ENCODE data around the gene DDHD1.
"Not testable (repeated sequence)": the region's sequence is repeated elsewhere in the genome, so short reads cannot be mapped to it uniquely, and the experiment has no call there.

DDHD1 gene

DNA sequence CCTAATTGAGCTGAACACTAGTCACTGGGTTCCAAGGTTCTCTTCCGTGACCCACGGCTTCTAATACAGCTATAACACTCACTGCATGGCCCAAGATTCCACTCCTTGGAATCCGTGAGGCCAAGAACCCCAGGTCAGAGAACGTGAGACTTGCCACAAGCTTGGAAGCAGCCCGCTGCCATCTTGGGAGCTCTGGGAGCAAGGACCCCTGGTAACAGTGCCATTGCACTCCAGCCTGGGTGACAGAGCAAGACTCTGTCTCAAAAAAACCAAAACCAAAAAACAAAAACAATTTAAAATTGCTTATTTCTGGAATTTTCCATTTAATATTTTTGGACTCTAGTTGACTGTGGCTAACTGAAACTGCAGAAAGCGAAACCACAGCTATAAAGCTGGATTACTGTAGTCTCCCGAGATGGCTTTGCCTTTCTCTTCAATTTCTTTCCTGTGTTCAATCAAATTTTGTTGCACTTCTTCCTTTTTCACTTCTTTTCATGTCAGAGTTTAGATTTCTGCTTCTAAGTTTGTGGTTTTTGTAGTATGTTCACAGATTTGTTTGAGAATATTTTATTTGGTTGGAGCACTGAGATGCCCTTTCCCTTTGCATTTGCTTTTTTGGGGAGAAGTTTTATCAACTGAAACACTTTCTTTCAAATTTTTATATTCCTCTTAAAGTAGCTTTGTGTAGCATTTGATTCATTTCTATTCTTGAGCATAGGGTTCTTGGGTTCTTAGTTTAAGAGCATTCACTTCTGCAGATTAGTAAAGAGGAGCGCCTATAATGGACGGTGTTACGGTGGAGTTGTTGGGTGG is 44.6 kb downstream of the DDHD1 start:
- no peak for DNase-seq (ENCODE audit: low read depth in 2 of 2)

DNA sequence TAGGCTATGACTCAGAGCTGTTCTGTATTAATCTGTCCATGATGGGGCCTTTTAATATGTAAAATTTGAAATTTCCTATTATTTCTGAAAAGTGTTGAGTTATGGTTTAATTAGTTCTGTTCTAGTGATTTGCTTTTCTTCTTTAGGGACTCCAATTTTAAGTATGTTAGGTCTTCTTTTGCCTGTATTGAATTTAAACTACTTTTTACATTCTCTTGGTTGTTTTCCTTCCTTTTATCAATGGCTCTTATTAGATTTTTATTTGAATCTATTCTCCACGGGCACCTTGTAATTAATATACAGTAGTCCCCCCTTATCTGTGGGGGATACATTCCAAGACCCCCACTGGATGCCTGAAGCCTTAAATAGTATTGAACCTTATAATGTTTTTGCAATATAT is 46.4 kb downstream of the DDHD1 start:
- DNase-seq (ENCODE audit: low read depth in 2 of 2) = no peak

DNA sequence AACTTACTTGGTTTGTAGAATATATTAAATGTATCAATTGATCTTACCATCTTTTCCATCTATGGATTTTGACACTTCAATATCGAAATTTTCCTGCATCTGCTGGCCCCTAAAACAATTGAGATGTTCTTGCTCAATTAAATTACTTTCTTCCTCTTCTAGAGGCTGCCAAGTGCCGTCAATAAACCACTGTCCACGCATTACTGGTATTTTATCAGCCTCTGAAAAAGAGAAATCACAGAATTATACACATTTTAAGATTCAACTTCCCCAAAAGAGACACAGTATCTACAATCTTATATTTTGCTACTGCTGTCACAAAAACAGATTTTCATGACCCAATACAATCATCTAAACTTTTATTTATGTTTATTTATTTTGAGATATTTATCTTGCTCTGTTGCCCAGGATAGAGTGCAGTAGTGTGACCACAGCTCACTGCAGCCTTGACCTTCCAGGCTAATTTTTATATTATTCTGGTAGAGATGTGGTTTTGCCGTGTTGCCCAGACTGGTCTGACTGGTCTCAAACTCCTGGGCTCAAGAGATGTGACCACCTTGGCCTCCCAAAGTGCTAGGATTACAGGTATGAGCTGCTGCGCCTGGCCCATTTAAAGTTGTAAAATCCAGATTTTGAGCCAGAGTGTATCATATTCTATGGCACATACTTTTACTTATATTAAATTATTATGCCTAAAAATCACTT is 49.3 kb downstream of the DDHD1 start:
- no peak for DNase-seq (ENCODE audit: low read depth in 2 of 2)

DNA sequence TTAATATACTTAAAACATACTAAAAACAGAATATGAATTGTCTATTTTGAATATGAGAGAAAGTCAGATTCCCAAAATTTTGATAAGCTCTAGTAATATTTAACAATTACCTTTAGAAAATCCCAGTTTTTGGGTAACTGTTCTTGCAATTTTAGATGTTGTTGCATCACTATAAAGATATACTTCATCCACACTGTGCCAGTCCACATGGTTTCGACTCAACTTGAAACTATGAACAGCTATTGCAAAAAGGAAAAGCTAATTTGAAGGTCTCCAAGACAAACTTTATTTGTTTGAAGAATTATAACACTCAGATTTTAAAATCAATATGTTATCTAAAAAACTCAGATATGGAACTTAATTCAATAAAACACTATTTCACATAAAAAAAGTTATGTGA is 59.9 kb downstream of the DDHD1 start:
- DNase-seq (ENCODE audit: low read depth in 2 of 2) = no peak

DNA sequence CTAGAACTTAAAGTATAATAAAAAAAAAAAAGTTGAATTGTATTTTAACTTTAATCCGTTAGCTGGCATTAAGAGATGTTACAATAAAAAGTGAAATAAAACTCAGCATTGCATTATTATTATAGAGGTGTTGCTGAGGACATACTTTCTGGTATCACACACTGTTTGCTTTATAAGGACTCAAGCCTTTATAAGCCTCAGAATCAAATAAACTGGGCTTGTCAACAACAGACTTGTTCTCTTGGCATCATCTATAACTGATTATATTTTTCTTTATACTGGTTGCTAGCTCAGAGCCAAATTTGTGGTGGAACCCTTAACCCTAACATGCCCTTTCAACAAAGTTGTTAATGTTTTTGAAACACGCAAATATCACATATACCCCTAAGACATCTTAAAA is 62.3 kb downstream of the DDHD1 start:
- no peak for DNase-seq (ENCODE audit: low read depth in 2 of 2)

DNA sequence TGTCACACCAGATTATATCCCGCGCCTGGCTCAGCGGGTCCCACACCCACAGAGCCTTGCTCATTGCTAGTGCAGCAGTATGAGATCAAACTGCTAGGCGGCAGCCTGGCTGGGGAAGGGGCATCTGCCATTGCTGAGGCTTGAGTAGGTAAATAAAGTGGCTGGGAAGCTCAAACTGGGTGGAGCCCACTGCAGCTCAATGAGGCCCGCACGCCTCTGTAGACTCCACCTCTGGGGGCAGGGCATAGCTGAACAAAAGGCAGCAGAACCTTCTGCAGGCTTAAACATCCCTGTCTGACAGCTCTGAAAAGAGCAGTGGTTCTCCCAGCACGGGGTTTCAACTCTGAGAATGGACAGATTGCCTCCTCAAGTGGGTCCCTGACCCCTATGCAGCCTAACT is 68.2 kb downstream of the DDHD1 start:
- not testable (repeated sequence) for DNase-seq (ENCODE audit: low read depth in 2 of 2)

DNA sequence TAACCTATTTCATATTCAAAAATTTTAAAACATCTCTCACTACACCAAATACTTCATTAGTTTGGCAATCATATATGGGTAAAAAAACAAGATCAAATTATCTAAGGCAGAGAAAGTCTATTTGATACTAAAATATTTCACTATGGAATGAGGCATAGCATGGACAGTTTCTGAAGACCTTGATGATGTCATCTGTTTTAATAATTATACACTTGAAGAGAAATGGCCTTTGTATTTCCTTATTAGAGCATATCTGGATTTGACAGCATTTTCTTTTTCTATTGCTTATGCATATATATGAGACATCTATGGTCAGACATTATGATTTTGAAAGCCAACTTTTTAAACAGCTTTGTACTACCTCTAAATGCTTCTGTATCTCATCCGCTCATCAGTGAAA is 88.6 kb downstream of the DDHD1 start:
- DNase-seq (ENCODE audit: low read depth in 2 of 2) = no peak

DNA sequence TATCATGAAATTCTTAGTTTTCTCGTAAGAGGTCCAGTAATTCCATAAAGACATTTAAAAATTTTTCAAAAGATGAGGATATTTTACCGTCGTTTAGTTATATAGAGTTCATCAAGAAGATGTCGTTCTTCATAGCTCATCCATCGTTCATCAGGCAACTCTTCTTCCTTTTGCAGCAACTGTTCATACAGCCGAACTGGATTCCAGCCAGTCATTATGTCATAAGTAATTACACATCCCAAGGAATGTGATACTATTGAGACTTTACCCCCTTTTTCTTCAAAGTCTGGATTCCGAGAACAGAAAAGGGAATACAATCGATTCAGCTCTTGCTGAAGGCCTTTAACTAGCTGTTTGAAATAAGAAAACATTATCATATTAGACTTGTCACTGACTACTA is 90.3 kb downstream of the DDHD1 start:
- no peak for DNase-seq (ENCODE audit: low read depth in 2 of 2)

DNA sequence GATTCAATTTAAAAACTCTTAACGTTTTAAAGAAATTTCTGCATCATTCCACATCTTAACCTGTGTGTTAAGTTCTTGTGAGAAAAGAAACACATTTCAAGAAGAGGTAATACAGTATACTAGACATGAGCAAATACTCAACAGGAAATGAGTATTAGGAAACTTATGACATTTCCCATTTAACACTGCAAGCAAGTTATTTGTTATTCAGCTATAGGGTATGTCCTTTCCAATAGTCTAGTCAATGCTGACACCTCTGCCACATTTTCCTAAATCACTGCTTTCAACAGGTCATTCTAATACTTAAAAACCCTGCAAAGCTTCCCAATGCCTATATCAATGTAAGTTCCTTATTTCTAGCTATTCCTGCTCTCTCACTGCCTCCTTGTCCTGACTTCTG is 93.1 kb downstream of the DDHD1 start:
- DNase-seq (ENCODE audit: low read depth in 2 of 2) = no peak

DNA sequence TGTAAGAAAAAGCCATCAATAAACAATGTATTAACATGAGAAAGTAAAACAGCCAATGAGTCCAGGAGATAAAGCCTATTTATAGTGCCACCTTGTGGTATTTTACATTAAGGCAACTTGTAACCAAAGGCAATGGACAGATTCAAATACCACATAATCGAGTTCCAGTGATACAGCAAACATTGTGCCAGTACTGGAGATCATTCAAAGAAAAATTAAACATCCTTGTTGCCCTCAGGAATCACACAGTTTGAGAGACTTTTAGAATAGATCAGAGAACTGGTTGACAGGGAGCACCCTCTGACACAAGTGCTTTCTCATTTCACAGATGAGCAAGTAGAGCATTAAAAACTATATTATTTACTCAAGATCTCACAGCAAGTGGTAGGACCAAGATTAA is 98.1 kb downstream of the DDHD1 start:
- no peak for DNase-seq (ENCODE audit: low read depth in 2 of 2)

DNA sequence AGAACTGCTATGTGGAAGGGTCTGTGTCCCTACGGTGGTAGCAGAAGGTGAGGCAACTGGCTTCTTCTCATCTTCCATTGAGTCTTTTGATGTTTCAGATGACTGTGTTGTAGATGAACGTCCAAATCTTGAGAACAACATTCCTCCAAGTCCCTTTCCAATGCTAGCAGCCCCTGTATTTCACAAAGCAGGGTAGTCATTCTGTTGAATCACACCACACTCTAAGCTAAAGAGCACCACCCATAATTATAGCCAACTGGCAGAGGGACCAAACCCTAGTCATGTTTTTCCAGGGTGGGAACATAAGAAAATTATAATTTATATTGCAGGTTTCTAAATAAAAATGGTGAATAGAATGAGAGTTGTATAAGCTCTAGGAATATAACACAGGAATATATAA is 98.7 kb downstream of the DDHD1 start:
- no peak for DNase-seq (ENCODE audit: low read depth in 2 of 2)

DNA sequence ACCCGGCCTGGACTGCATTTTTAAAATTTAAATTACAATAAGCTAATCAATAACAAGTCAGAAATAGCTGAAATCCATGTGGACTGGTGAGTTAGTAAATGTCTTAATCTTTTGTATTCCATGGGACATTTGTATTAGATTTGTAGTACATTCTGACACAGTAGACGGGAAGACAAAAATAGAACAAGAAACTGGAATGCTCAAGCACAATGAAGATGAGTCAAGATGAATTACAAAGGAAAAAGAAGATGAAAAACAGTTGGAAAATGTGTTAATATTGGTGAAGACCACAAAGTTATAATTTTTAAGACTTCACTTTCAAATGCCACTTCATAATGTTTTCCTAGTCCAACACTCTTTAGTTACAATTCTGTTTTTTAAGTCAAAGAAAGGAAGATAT is 104.5 kb downstream of the DDHD1 start:
- no peak for DNase-seq (ENCODE audit: low read depth in 2 of 2)

DNA sequence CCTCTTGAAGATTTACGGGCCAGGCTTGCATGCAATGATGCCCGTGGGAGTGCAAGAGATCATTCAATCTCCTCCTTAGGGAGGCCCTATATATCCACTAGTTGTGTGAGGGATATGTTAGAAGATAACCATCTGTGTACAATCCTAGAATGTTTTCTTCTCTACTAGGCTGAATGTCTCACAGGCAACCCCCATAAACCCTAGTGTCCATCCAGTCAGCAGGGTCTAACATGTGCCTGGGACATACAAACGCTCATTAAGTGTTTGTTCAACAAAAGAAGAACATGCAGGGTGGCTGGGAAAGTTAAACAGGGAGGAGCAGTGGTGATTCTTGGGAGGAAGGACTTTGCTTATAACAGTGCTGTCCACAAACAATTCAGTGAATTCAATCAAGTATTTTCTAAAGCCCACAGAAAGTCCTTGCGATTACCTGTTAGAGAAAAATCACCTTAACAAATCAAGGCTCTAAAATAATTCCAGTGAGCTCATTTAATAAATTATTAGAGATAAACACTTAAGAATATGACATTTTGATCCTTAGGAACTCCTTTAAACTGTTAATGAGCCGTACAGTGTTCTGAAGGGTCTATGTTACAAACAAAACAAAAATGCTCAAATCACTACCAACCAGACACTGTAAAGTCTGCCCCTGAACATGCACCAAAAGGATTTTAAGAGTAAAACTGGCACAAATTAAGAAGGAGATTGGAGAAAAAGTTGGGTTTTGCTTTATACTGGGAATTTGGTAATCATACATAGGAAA is 105.6 kb downstream of the DDHD1 start:
- DNase-seq (ENCODE audit: low read depth in 2 of 2) = no peak

DNA sequence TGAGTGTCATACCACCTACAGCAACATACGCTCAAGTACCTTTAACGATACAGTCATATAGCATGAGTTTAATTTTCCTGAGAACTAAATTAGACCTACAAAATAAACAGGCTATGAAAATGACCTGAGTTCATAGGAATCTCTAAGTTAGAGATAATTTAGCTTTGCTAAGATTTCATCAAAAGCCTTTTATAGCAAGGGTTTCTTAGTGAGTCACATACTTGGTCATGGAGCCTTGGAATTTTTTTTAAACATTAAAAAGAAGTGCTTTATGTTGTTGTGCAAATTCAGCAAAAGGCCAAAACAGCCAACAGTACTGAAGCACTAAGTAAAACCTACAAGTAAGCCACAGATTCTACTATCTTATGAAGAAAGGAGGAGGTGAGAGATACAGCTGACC is 108.6 kb downstream of the DDHD1 start:
- DNase-seq (ENCODE audit: low read depth in 2 of 2) = no peak

DNA sequence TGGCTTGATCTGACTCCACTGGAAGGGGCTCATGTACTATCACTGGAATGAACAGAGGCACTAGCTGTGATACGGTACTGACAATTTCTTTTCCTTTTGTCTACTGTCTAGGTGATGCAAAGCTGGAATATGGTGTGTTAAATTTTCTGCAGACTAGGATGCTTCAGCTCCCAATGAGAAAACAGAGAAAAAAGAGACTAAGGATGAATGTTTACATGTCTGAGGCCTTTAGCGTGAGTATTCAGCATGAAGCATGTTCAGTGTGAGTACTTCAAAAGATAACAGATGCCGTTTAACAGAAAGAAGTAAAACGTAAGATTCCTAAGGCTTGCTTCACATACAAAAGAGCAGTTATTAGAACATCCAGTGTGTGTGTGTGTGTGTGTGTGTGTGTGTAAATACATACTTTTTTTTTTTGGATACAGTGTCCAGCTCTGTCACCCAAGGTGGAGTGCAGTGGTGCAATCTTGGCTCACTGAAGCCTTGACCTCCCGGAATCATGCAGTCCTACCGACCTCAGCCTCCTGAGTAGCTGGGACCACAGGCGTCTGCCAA is 110.0 kb downstream of the DDHD1 start:
- no peak for DNase-seq (ENCODE audit: low read depth in 2 of 2)

DNA sequence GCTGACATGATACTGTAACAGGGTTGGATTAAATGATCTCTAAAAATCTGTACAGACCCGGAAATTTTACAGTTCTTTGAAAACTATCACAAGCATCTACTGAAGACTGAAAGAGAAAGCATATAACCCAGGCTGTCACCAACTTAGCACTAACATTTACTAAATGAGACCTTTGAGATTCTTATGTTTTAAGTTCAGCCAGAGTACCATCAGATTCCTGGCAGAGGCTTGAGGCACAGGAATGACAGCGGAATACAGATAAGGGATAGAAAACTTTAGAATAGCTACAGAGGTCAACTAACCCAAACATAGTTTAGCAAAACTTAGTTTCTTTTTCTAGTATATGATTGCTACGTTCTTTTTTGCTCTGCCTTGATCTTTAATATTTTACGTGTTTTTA is 110.6 kb downstream of the DDHD1 start:
- DNase-seq (ENCODE audit: low read depth in 2 of 2) = no peak

DNA sequence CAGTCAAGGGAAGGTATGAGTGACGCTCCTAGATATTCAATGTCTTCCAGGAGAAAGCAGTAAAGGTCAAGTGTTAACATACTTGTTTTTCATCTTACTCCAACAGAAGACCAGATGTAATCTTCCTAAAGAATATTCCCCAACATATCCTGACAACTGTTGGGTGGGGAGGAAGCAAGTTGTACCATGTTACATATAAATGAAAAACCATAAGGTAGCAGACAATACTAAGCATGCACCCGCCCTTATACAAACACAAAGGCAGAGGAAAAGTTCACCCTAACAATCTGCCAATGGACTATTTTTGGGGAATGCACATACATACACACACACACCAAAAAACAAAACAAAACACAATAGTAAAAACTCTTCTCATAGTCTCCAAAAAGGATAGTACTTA is 112.1 kb downstream of the DDHD1 start:
- no peak for DNase-seq (ENCODE audit: low read depth in 2 of 2)

DNA sequence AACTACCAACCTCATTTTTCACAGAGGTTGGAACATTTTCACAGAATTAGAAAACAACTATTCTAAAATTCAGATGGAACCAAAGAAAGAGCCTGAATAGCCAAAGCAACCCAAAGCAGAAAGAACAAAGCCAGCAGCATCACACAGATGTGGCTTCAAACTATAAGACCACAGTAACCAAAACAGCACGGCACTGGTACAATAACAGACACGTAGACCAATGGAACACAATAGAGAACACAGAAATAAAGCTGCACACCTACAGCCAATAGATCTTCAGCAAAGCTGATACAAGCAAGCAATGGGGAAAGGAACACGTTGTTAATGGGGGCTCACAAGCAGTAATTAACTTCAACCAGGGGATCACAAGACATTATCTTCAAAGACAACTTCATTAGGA is 114.5 kb downstream of the DDHD1 start:
- DNase-seq (ENCODE audit: low read depth in 2 of 2) = no peak

DNA sequence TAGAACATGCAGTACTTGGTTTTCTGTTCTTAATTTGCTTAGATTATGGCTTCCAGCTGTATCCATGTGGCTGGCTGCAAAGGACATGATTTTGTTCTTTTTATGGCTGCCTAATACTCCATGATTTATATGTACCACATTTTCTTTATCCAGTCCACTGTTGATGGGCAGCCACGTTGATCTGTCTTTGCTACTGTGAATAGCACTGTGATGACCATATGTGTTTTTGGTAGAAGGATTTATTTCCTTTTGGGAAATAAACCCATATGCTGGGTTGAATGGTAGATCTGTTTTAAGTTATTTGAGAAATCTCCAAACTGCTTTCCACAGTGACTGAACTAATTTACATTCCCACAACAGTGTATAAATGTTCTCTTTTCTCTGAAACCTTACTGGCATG is 116.1 kb downstream of the DDHD1 start:
- no peak for DNase-seq (ENCODE audit: low read depth in 2 of 2)

DNA sequence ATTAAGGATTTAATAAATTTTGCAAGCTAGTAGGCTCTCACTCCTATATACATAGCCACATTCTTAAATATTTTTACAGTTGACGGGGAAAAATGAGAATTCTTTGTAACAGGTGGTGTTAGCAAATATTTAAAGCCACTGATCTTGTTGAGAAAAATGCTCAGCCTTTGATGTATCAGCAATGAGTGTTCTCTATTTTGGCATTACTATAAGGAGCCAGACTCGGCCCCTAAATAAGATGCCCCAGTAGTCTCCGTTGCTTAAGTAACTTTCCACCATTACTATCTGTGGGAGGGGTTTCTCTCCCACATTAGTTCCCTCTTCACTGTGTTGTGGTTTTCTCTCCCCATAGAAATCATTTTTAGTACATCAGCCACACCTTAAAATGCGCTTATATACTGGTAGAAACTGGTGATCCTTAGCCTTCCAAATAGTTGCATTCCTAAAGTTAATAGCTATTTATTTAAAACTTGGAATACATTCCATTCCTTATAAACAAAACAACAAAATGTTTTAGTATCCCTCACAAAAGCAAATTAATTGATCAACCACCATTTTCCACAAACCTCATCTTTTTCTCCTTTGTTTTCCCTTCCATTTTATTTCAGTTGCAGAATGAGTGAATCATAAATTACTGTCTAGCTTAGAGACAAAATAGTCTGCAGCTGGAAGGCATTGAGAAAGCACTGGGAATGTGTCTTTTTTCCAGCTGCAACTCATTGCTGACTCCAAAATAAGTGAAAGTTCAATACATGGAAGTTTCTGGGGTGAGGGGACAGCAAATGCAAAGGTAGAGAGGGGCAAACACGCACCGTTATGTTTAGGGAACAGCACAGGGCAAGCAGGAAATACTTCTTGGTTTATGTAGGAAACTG is 117.5 kb downstream of the DDHD1 start:
- DNase-seq (ENCODE audit: low read depth in 2 of 2) = no peak

DNA sequence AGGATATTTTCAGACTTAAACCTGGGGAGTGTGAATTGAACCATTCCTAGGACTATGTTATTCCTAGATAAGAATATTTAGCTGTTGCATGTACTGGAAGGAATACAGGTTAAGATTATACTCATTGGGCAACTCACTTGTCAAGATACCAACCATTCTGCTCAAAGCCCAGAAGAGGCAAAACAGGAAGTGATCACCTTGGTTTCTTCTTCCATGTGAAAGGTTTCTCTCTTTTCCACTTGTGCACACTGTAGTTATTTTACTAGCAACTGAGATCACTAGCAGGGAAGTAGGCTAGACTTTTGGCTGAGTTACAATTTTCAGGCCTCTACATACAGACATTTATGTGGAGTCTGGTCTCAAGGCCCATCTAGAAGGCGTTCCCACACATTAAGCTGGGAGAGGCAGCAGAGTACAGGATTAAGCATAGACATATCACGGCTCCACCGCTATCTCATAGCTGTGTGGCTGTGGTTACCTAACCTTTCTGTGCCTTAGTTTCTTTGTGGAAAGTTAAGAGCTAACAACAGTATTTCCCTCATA is 118.4 kb downstream of the DDHD1 start:
- no peak for DNase-seq (ENCODE audit: low read depth in 2 of 2)
